Lung (tissue), 12 donors: ENCODE results near the gene MDP1. TPM values are rescaled to one million over a fixed set of nuclear protein-coding genes. Genes with fewer than 3 reads are reported as not detected.

Experiments used
- ATAC-seq: fragments of 200-7000 bp; cut with Tn5 transposase; one replicate; pipeline ENCODE4 v1.9.1; 2020; ENCODE audit warnings: moderate number of reproducible peaks; ENCODE audit not compliant: insufficient read depth, low FRiP score
- DNase-seq, 3 donors: peaks; one replicate each; pipeline ENCODE4 v3.0.0-alpha.2; 2013 to 2017
- H3K27ac ChIP-seq, 2 donors: one replicate each; pipeline ENCODE4 v1.5.1; 2013; ENCODE audit warnings: mild to moderate bottlenecking in 2 of 2, moderate library complexity in 2 of 2, control low read depth in 1 of 2, inconsistent platforms in 1 of 2, low read depth in 1 of 2, low read length in 1 of 2
- H3K27me3 ChIP-seq, 3 donors: one replicate each; pipeline ENCODE4 v1.5.1; 2013; ENCODE audit warnings: low read length in 2 of 3; ENCODE audit not compliant: control insufficient read depth in 3 of 3, insufficient read depth in 3 of 3
- H3K36me3 ChIP-seq, 4 donors: one replicate each; pipeline ENCODE4 v1.5.1; 2013; ENCODE audit warnings: low read length in 4 of 4, mild to moderate bottlenecking in 1 of 4, moderate library complexity in 1 of 4; ENCODE audit not compliant: control insufficient read depth in 4 of 4, insufficient read depth in 4 of 4
- H3K4me1 ChIP-seq, 5 donors: one replicate each; pipeline ENCODE4 v1.5.1; 2013; ENCODE audit warnings: low read length in 5 of 5, mild to moderate bottlenecking in 2 of 5, moderate library complexity in 1 of 5; ENCODE audit not compliant: control insufficient read depth in 5 of 5, insufficient read depth in 5 of 5
- H3K4me3 ChIP-seq: one replicate; pipeline ENCODE4 v1.5.1; 2013; ENCODE audit warnings: mild to moderate bottlenecking, control low read depth, moderate library complexity
- H3K9ac ChIP-seq, 2 donors: one replicate each; pipeline ENCODE4 v1.5.1; 2013; ENCODE audit warnings: low read length in 2 of 2, control low read depth in 1 of 2; ENCODE audit not compliant: insufficient read depth in 1 of 2
- H3K9me3 ChIP-seq, 4 donors: one replicate each; pipeline ENCODE4 v1.5.1; 2013; ENCODE audit warnings: low read length in 3 of 4, mild to moderate bottlenecking in 1 of 4, moderate library complexity in 1 of 4; ENCODE audit not compliant: control insufficient read depth in 4 of 4, insufficient read depth in 3 of 4
- WGBS, 2 donors: extraction: QIAGEN DNeasy Blood & Tissue Kit; methylation state at CpG; one replicate each; pipeline ENCODE4 v1.1.7; 2013; 5-methylcytosine and 5-hydroxymethylcytosine counted together
- polyA plus RNA-seq, 2 donors: library from polyadenylated mRNA; stranded (reverse); fragments of 200-250 nt; gene quantifications; one replicate each; pipeline ENCODE4 v1.2.1, GENCODE V29; 2013
- total RNA-seq, 2 donors: library from RNA; depleted of rRNA in 1 of 2; stranded (reverse); fragments of >200 nt in 1 of 2; gene quantifications; one replicate each; pipeline ENCODE4 v1.2.1, GENCODE V29; 2014 to 2021
- TF ChIP-seq, protein P1 (sequence below): IDR thresholded peaks from 2 replicates; pipeline ENCODE4 v1.5.1; 2012; ENCODE audit warnings: mild to moderate bottlenecking; ENCODE audit errors: control extremely low read depth, extremely low read depth
- donor health status: control.
- donor health status: control.
- donor health status: Bipolar disorder and iron deficiency.
- donor health status: healthy.
- donor health status: DM: yes; HTN: yes; CAD: no.

MDP1 gene
- total and polyA plus RNA-seq, 4 donors: 17.2 to 31.4 (median 22.8) TPM

DNA sequence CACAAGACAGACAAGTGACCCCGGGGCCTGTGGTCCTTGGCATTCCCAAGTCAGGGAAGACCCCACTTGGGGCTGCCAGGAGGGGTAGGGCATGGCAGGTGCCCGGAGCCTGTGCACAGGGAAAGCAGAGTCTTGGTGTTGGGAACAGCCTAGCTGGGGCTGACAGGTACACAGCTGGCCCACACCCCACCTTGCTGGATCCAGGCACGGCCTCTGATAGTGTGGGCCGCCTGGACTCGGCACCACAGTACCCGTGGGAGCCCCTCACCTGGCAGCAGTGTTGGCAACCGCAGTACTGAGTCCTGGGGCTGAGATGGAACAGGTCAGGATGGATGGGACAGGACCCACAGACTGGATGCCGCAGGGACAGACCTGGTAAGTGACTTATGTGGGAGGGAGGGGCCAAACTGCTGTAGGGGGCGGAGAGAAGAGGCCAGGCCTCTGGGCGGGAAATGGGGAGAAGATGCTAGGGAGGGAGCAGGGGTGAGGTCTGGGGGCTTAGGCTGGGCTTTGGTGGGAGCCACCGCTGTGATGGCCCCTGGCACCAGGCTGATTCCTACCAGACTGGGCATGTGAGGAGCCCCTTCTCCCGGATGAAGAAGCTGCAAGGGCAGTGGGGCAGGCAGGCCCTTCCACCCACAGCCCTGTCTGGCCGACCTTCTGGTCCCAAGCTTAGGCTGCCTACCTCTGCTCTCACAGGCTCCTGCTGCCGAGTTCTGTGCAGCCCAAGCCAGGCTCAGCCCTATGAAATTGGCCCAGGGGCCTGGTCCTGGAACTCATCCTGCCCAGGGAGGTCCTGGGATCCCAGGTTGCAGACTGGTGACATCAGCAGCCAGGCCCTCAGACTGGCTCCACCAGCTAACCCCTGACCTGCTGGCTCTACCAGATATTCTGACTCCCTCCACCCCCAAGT lies 47.2 kb upstream of the MDP1 start, which contains the start of gene TGM1:
TSS of gene TGM1 (minus strand) at position 357 of the 913 bp plus-strand sequence. CDS start 825 bp downstream, outside the sequence.
- Histone ChIP-seq H3K36me3 (peaks cover 3 to 24% (median 7%) of the 10 kb centered on the region in 4 donors), H3K9ac (no peak within 1 kb of the TSS), H3K27ac (no peak within 1 kb of the TSS), H3K4me3 (no peak within 1 kb of the TSS), H3K9me3 (no peaks in the 10 kb centered on the region), H3K27me3 (no peaks in the 10 kb centered on the region), H3K4me1 (peaks cover 0 to 11% (median 7%) of the 10 kb centered on the region in 5 donors)
- TF ChIP-seq, protein P1, sequence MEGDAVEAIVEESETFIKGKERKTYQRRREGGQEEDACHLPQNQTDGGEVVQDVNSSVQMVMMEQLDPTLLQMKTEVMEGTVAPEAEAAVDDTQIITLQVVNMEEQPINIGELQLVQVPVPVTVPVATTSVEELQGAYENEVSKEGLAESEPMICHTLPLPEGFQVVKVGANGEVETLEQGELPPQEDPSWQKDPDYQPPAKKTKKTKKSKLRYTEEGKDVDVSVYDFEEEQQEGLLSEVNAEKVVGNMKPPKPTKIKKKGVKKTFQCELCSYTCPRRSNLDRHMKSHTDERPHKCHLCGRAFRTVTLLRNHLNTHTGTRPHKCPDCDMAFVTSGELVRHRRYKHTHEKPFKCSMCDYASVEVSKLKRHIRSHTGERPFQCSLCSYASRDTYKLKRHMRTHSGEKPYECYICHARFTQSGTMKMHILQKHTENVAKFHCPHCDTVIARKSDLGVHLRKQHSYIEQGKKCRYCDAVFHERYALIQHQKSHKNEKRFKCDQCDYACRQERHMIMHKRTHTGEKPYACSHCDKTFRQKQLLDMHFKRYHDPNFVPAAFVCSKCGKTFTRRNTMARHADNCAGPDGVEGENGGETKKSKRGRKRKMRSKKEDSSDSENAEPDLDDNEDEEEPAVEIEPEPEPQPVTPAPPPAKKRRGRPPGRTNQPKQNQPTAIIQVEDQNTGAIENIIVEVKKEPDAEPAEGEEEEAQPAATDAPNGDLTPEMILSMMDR: no peak
- no peak for ATAC-seq
- DNase-seq: no peak
- 81 to 92% methylated on average over 14 of the region's 14 CpGs for whole genome bisulfite sequencing, 2 donors

DNA sequence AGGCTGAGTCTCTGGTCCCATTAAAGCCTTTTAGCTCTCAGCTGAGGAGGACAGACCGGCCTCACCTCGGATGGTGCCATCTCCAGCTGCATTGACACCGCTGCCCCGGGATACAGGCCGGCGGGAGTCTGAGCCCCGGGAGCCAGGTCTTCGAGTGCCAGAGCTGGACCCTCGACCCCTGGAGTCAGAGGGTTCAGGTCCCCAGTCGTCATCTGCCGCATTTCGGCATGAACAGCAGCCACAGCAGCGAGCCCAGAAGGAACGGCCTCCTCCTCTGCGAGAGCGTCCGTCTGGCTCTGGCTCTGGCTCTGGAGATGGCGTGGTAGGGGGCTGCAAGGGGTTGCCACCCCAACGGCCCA lies 46.1 kb upstream of the MDP1 start:
- peaks cover 0 to 11% (median 7%) of the 10 kb centered on the region in 5 donors for H3K4me1 ChIP-seq
- DNase-seq (no peak), ATAC-seq (no peak)
- H3K4me3 ChIP-seq: no peak overlapping the region
- H3K9ac ChIP-seq: no peak overlapping the region
- peaks cover under 1 to 14% (median 2%) of the 10 kb centered on the region in 4 donors for H3K36me3 ChIP-seq
- H3K27me3 ChIP-seq: no peaks in the 10 kb centered on the region
- TF ChIP-seq, protein P1: no peak
- no peak overlapping the region for H3K27ac ChIP-seq
- no peaks in the 10 kb centered on the region for H3K9me3 ChIP-seq
- WGBS, 2 donors: 92 to 94% methylated on average over 19 of the region's 19 CpGs

DNA sequence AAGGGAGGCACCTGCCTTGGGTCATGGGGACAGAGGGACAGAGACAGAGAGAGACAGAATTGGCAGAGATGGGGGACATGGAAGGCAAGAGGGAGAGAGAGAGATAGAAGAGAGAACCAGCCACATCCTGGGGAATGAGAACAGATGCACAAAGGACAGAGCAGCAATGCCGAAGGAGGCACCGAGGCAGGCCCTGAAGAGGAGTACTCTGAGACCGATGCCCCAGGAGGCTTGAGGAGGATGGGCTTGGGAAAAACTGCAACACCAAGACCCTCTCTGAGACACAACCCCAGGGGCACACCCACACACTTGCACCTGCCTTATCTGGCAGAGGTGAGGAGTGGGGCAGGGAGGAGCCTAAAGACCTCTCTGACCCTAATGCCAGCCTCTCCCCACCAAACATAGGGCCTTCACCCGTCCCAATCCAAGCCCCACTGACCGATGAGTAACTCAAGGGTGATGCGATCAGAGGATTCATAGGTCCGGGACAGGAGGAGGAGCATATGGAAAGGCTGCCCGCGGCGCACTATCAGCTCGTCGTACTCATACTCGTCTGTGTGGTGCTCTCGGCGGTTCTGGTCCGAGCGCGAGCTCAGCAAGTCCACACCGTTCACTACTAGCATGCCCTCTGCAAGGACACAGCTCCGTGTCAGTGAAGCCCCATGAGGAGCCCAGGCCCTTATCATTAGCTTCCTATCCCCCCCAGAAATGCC lies 45.5 kb upstream of the MDP1 start:
- DNase-seq (no peak), ATAC-seq (no peak)
- no peaks in the 10 kb centered on the region for H3K9me3 ChIP-seq
- 92 to 93% methylated on average over 20 of the region's 20 CpGs for WGBS, 2 donors
- H3K4me3 ChIP-seq: no peak overlapping the region
- TF ChIP-seq, protein P1: no peak
- no peaks in the 10 kb centered on the region for H3K27me3 ChIP-seq
- H3K27ac ChIP-seq: no peak overlapping the region
- no peak overlapping the region for H3K9ac ChIP-seq
- peaks cover 0 to 11% (median 7%) of the 10 kb centered on the region in 5 donors for H3K4me1 ChIP-seq
- peaks cover 0 to 9% (median 0%) of the 10 kb centered on the region in 4 donors for H3K36me3 ChIP-seq
